GM18951 (cell line): ENCODE data around the gene ABHD12B.

Source experiments
- POLR2A ChIP-seq: IDR thresholded peaks from 4 replicates; pipeline ENCODE4 v1.6.1; 2011; ENCODE audit warnings: mild to moderate bottlenecking; ENCODE audit not compliant: insufficient read length, insufficient read depth; ENCODE audit errors: extremely low read depth
- in situ Hi-C: fragments of 300-500 bp; cut with MboI; formaldehyde crosslinking; loops from one replicate; pipeline ENCODE4 v1.12.0; 2022; ENCODE audit warnings: low sequenced_read_pairs, mixed read lengths, inconsistent platforms; ENCODE audit not compliant: unreplicated experiment

The ABHD12B gene

GRCh38 chr14:50943943-50944646 lies 72.2 kb downstream of the ABHD12B start, which contains the start of gene PYGL:
TSS of gene PYGL (minus strand) at chr14:50944483. CDS start at chr14:50944403, 80 bp downstream.
- TF ChIP-seq POLR2A, result no peak
- in situ Hi-C loops, result no loop called here

- in situ Hi-C loops, result no loop called here
- TF ChIP-seq POLR2A, result no peak
Observed at GRCh38 chr14:50944647-50945413, 73.0 kb downstream of the ABHD12B start.

GRCh38 chr14:50946234-50946935 lies 74.5 kb downstream of the ABHD12B start:
- TF ChIP-seq POLR2A, result no peak
- in situ Hi-C loops, result no loop called here

GRCh38 chr14:50947446-50947845 lies 75.6 kb downstream of the ABHD12B start:
- TF ChIP-seq POLR2A, result no peak
- in situ Hi-C loops, result no loop called here

GRCh38 chr14:50948205-50948604 lies 76.4 kb downstream of the ABHD12B start:
- in situ Hi-C loops, result no loop called here

GRCh38 chr14:50951032-50951431 lies 79.2 kb downstream of the ABHD12B start:
- in situ Hi-C loops, result no loop called here
- TF ChIP-seq POLR2A, result no peak

More at GRCh38 chr14:50948205-50948604, 76.4 kb downstream of the ABHD12B start:
- TF ChIP-seq POLR2A, result no peak

GRCh38 chr14:50953502-50953901 lies 81.6 kb downstream of the ABHD12B start:
- in situ Hi-C loops, result no loop called here
- TF ChIP-seq POLR2A, result no peak
